ENCODE measurements around the gene TEN1. TPM values are rescaled to one million over a fixed set of nuclear protein-coding genes. Genes with fewer than 3 reads are reported as not detected.

Gene TEN1
- total and polyA plus RNA-seq, 2 of the 13 experiments (the other 11 are each of a cell fraction or from before 2014, with no cell fraction given) = 18.0 to 21.3 TPM

DNA sequence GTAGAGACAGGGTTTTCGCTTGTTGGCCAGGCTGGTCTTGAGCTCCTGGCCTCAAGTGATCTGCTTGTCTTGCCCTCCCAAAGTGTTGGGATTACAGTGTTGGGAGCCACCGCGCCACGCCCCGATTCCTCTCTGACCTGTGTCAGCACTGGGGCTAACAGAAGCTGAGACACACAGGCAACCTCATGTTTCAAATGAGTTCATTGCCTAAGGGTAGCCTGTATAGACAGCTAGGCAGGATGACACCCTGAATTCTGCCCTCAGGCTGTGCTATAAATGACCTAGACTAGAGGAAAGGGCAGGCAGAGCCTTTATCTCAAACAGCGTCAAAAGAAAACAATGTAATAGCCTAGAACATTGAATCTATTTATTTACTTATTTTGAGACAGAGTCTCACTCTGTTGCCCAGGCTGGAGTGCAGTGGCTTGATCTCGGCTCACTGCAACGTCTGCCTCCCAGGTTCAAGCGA lies 19.3 kb downstream of the TEN1 start (continued):
- TF ChIP-seq SIN3A (IDR thresholded peaks at IDR 0.05; ENCODE audit: borderline replicate concordance, low read depth, low read length) (no peak; the same call in 1 of the 2 replicates), EP300 (IDR thresholded peaks at IDR 0.05; ENCODE audit: low read depth in 2 of 2, low read length in 2 of 2) (0 out of 4 replicates have a peak, but pooled peaks of 1 of the 2 experiments have one; percentile 6), EP300 (CRISPR knock-in tag; IDR thresholded peaks at IDR 0.05; ENCODE audit: borderline replicate concordance) (no peak), FOXO1 (CRISPR knock-in tag; IDR thresholded peaks at IDR 0.05) (peak; percentile 28; the same call in 1 of the 2 replicates), ZSCAN30 (CRISPR knock-in tag; IDR thresholded peaks at IDR 0.05) (no peak), ISL2 (CRISPR knock-in tag; IDR thresholded peaks at IDR 0.05) (no peak), ZNF331 (CRISPR knock-in tag; IDR thresholded peaks at IDR 0.05) (no peak), ZNF775 (CRISPR knock-in tag; IDR thresholded peaks at IDR 0.05; ENCODE audit: borderline replicate concordance) (no peak), CBX2 (IDR thresholded peaks at IDR 0.05; ENCODE audit: low read depth, low read length) (no peak), CBX2 (CRISPR knock-in tag; IDR thresholded peaks at IDR 0.05; ENCODE audit: low read depth) (no peak), ZFP82 (CRISPR knock-in tag; IDR thresholded peaks at IDR 0.05; ENCODE audit: borderline replicate concordance) (no peak), EED (CRISPR knock-in tag; IDR thresholded peaks at IDR 0.05) (no peak), FOXK1 (CRISPR knock-in tag; IDR thresholded peaks at IDR 0.05; ENCODE audit: borderline replicate concordance, low read depth) (no peak), ZNF607 (CRISPR knock-in tag; IDR thresholded peaks at IDR 0.05; ENCODE audit: borderline replicate concordance) (no peak), ZNF550 (CRISPR knock-in tag; IDR thresholded peaks at IDR 0.05; ENCODE audit: borderline replicate concordance) (no peak), ZNF143 (CRISPR knock-in tag; IDR thresholded peaks at IDR 0.05) (no peak), KAT7 (CRISPR knock-in tag; IDR thresholded peaks at IDR 0.05; ENCODE audit: borderline replicate concordance) (no peak), SRSF1 (optimal IDR thresholded peaks at IDR 0.05; ENCODE audit: low read depth, low read length) (no peak)
- TF ChIP-seq, protein P1, sequence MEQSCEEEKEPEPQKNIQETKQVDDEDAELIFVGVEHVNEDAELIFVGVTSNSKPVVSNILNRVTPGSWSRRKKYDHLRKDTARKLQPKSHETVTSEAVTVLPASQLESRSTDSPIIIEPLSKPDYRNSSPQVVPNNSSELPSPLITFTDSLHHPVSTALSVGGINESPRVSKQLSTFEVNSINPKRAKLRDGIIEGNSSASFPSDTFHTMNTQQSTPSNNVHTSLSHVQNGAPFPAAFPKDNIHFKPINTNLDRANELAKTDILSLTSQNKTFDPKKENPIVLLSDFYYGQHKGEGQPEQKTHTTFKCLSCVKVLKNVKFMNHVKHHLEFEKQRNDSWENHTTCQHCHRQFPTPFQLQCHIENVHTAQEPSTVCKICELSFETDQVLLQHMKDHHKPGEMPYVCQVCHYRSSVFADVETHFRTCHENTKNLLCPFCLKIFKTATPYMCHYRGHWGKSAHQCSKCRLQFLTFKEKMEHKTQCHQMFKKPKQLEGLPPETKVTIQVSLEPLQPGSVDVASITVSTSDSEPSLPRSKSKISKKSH (CRISPR knock-in tag; IDR thresholded peaks at IDR 0.05; ENCODE audit: borderline replicate concordance) = no peak
- TF ChIP-seq, protein P2, sequence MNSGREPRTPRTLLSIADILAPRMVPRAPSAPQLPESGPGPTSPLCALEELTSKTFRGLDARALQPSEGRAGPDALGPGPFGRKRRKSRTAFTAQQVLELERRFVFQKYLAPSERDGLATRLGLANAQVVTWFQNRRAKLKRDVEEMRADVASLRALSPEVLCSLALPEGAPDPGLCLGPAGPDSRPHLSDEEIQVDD (CRISPR knock-in tag; IDR thresholded peaks at IDR 0.05; ENCODE audit: borderline replicate concordance) = no peak
- TF ChIP-seq, protein P3, sequence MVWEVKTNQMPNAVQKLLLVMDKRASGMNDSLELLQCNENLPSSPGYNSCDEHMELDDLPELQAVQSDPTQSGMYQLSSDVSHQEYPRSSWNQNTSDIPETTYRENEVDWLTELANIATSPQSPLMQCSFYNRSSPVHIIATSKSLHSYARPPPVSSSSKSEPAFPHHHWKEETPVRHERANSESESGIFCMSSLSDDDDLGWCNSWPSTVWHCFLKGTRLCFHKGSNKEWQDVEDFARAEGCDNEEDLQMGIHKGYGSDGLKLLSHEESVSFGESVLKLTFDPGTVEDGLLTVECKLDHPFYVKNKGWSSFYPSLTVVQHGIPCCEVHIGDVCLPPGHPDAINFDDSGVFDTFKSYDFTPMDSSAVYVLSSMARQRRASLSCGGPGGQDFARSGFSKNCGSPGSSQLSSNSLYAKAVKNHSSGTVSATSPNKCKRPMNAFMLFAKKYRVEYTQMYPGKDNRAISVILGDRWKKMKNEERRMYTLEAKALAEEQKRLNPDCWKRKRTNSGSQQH (CRISPR knock-in tag; IDR thresholded peaks at IDR 0.05; ENCODE audit: low read depth) = no peak
- TF ChIP-seq, protein P4, sequence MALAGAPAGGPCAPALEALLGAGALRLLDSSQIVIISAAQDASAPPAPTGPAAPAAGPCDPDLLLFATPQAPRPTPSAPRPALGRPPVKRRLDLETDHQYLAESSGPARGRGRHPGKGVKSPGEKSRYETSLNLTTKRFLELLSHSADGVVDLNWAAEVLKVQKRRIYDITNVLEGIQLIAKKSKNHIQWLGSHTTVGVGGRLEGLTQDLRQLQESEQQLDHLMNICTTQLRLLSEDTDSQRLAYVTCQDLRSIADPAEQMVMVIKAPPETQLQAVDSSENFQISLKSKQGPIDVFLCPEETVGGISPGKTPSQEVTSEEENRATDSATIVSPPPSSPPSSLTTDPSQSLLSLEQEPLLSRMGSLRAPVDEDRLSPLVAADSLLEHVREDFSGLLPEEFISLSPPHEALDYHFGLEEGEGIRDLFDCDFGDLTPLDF (CRISPR knock-in tag; IDR thresholded peaks at IDR 0.05) = no peak
- TF ChIP-seq, protein P5, sequence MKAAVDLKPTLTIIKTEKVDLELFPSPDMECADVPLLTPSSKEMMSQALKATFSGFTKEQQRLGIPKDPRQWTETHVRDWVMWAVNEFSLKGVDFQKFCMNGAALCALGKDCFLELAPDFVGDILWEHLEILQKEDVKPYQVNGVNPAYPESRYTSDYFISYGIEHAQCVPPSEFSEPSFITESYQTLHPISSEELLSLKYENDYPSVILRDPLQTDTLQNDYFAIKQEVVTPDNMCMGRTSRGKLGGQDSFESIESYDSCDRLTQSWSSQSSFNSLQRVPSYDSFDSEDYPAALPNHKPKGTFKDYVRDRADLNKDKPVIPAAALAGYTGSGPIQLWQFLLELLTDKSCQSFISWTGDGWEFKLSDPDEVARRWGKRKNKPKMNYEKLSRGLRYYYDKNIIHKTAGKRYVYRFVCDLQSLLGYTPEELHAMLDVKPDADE (CRISPR knock-in tag; IDR thresholded peaks at IDR 0.05) = no peak
- TF ChIP-seq, protein P6, sequence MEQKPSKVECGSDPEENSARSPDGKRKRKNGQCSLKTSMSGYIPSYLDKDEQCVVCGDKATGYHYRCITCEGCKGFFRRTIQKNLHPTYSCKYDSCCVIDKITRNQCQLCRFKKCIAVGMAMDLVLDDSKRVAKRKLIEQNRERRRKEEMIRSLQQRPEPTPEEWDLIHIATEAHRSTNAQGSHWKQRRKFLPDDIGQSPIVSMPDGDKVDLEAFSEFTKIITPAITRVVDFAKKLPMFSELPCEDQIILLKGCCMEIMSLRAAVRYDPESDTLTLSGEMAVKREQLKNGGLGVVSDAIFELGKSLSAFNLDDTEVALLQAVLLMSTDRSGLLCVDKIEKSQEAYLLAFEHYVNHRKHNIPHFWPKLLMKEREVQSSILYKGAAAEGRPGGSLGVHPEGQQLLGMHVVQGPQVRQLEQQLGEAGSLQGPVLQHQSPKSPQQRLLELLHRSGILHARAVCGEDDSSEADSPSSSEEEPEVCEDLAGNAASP (CRISPR knock-in tag; IDR thresholded peaks at IDR 0.05; ENCODE audit: borderline replicate concordance) = 0 out of 2 replicates have a peak, but pooled peaks have one; percentile 2

Measured in HepG2 (cell line).